A549 treated with dexamethasone at 1 μM for 4 hours (cell line): ENCODE results near the gene UNCX. TPM values are rescaled to one million over a fixed set of nuclear protein-coding genes. Genes with fewer than 3 reads are reported as not detected.

Experiments
- total RNA-seq: library from RNA; stranded (reverse); fragments of 200-300 nt; extraction: Qiagen RNA extraction; gene quantifications from 5 replicates; pipeline ENCODE4 v1.2.3, GENCODE V29; 2022

Gene UNCX
- 0.05 to 0.07 TPM (median 0.05 TPM) in 3 of 5 replicates, not detected in the others for total RNA-seq

GRCh38 chr7:1232623-1233332 lies at the start of gene UNCX:
UNCX (plus strand) TSS chr7:1232872; CDS start chr7:1233018, 146 bp downstream.

Other genes starting within 250 kb of the UNCX start
- 0.05 to 0.10 TPM in 2 of 5 replicates, not detected in the others for gene CYP2W1, start 249.7 kb upstream of the UNCX start, total RNA-seq
- gene GPR146, start 188.3 kb upstream of the UNCX start, total RNA-seq: 0.79 to 2.0 TPM (median 1.6 TPM) in 5 replicates
- 1.0 to 1.9 TPM (median 1.5 TPM) in 5 replicates for gene GPER1, start 144.8 kb upstream of the UNCX start, total RNA-seq
- gene ZFAND2A, start 72.7 kb upstream of the UNCX start, total RNA-seq: 48.5 to 52.3 TPM (median 51.0 TPM) in 5 replicates
- gene MICALL2, start 226.6 kb downstream of the UNCX start, total RNA-seq: 12.1 to 22.7 TPM (median 20.7 TPM) in 5 replicates